HG03064 (cell line): ENCODE results near the gene ELN.

Experiments used
- ATAC-seq: cut with Tn5 transposase; IDR thresholded peaks from one replicate; pipeline ENCODE4 v1.9.1; 2021; ENCODE audit warnings: low read depth; ENCODE audit not compliant: unreplicated experiment

The ELN gene

GRCh38 chr7:74058486-74058885, 30.5 kb downstream of the ELN start:
- no peak for ATAC-seq

GRCh38 chr7:74059037-74059436, 31.1 kb downstream of the ELN start:
- no peak for ATAC-seq

GRCh38 chr7:74059681-74060588, 32.0 kb downstream of the ELN start:
- no peak for ATAC-seq

GRCh38 chr7:74061840-74062539, 34.0 kb downstream of the ELN start:
- no peak for ATAC-seq

- ATAC-seq: no peak
These were observed 35.3 kb downstream of the ELN start for GRCh38 chr7:74063223-74063641.

- ATAC-seq: no peak
These were observed 35.7 kb downstream of the ELN start for GRCh38 chr7:74063646-74064045.

GRCh38 chr7:74064696-74065095, 36.7 kb downstream of the ELN start:
- ATAC-seq: no peak

GRCh38 chr7:74066626-74067025, 38.7 kb downstream of the ELN start:
- no peak for ATAC-seq

- no peak for ATAC-seq
These were observed 40.6 kb downstream of the ELN start for GRCh38 chr7:74068378-74069085.

- no peak for ATAC-seq
These were observed 41.1 kb downstream of the ELN start for GRCh38 chr7:74069086-74069541.

GRCh38 chr7:74069790-74070618, 42.0 kb downstream of the ELN start:
- no peak for ATAC-seq

GRCh38 chr7:74070619-74070921, 42.6 kb downstream of the ELN start:
- ATAC-seq: no peak

GRCh38 chr7:74071121-74071520, 43.1 kb downstream of the ELN start:
- no peak for ATAC-seq

- no peak for ATAC-seq
These were observed 46.8 kb downstream of the ELN start for GRCh38 chr7:74074770-74075169.

GRCh38 chr7:74078461-74078860, 50.5 kb downstream of the ELN start:
- ATAC-seq: no peak

- ATAC-seq: no peak
These were observed 54.8 kb downstream of the ELN start for GRCh38 chr7:74082770-74083116.

- peak; percentile 56 for ATAC-seq
These were observed 55.3 kb downstream of the ELN start, which contains the start of gene LIMK1 for GRCh38 chr7:74083117-74083876. Gene LIMK1, plus strand, starts transcription at chr7:74083804. Its CDS starts 187 bp downstream, at chr7:74083991.

GRCh38 chr7:74083928-74084721, 56.2 kb downstream of the ELN start:
- ATAC-seq: peak; percentile 44
